ENCODE measurements around the gene TCERG1.
"Not testable (repeated sequence)": the region's sequence is repeated elsewhere in the genome, so short reads cannot be mapped to it uniquely, and the experiment has no call there.

TCERG1 gene

DNA sequence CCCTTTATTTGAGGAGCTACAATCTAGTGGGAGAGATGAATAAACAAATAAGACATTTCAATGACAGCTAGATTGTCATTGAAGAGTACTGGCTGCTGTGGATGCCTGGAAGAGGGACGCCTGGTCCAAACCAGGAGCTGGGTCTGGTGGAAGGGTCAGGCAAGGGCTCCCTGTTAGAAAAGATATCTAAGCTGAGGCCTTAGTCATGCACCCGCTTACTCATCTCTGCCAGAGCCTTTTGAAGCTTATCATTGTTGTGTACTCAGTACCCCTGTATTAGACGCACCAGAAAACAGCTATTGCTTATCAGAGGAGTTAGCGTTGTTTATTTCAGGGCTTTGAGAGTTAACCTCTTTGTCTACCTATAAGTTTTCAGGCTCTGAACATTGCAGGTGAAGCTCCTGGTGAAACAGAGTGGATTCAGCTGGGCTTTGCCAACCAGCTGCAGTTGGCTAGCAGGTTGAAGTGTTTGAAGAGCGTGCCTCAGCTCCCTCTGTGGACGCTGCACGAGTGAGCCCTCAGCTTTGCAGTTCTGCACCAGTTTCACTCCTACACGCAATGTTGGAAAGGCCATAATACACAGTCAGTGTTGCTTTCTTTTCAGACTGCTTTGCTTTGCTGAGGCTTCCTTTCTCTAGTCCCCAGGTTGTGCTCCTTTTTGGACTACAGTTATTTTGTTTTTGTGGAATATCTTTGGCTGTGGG lies 74.4 kb downstream of the TCERG1 start:
- no peak for DNase-seq (ENCODE audit: low spot score)

DNA sequence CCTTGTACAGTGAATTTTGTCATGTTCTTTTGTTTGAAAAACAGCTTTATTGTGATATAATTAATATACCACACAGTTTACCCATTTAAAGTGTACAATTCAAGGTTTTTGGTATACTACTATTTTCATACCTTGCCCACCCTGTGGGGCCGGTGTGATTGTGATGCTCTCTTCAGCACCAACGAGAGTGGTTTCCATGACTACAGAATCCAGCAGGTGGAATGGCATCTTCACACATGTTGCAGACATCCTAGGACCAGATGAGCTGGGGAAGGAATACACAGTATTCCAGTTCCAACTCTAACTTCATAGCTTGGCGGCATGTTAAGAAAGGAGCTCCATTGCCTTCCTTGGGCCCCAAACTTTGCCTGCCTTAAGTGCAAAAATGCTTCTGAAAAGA lies 76.6 kb downstream of the TCERG1 start:
- no peak for DNase-seq (ENCODE audit: low spot score)

DNA sequence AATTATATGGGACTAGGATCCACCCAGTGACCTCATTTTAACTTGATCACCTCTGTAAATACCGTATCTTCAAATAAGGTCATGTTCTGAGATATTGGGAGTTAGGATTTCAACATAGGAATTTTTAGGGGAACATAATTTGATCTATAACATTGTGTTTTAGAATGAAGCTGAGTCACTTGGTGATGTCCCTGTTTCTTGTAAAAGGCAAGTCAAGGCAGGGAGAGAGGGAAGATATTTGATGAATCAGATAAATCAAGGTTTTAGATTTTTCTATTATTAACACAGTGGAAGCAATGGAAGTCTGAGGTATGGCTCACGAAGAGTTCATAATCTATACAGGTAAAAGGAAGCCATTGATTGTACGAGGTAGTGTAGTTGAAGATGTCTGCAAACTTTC lies 80.7 kb downstream of the TCERG1 start:
- no peak for DNase-seq (ENCODE audit: low spot score)

DNA sequence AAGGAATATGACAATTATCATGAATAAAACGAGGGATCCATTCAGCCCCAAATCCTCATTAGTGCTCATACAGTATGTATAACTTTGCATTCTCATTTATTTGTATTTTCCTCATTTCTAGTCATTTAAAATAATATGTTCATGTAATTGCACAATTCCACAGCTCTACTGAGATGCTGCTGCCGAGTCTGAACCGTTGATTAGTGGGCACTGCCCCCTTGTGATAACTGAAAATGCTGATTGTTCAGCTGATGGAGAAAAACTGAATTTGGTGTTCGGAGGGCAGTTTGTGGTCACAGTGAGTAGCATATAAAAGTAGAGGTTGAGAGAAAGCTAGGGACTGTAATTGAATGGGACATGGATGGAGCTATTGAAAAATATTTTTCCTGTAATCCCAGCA lies 81.1 kb downstream of the TCERG1 start:
- DNase-seq (ENCODE audit: low spot score), result no peak

DNA sequence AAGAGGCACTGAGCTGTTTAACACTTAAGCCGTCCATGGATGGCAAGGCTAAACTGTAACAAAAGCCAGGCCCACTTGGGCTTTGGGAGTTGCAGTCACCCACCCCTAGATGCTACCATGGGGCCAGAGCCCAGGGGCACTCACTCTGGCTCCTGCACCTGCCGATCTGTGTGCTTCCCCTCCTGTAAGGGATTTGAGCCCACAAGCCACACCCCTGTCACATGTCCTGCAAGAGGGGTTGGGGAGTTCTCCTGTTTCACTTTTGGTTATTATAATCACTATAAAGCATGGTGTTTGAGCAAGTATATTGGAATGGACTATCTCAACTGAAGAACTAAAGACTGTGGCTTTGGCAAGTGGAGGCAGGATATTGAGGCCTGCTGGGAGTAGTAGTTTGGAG lies 82.9 kb downstream of the TCERG1 start:
- DNase-seq (ENCODE audit: low spot score), result no peak

DNA sequence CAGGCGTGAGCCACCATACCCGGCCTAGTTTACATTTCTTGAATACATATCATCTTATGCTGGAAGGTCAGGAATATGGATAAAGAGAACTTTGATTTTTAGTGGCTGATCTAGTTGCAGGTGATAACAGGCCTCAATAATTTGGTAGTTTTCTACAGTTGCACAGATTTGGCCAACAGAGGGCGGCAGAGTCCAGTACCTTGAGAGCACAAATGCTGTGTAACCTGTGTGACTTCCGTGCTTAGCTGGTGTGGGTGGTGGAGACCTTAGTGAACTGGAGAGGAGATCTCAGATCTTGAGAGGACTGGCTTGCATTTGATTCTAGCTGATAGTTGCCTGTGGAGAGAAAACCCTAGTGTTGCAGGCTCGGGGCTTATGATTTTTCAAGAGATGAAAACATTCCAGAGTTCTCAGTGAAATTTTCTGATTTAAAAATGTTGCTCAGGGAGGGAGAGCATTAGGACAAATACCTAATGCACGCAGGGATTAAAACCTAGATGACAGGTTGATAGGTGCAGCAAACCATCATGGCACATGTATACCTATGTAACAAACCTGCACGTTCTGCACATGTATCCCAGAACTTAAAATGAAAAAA lies 86.2 kb downstream of the TCERG1 start:
- peak; percentile 72 for DNase-seq (ENCODE audit: low spot score)

DNA sequence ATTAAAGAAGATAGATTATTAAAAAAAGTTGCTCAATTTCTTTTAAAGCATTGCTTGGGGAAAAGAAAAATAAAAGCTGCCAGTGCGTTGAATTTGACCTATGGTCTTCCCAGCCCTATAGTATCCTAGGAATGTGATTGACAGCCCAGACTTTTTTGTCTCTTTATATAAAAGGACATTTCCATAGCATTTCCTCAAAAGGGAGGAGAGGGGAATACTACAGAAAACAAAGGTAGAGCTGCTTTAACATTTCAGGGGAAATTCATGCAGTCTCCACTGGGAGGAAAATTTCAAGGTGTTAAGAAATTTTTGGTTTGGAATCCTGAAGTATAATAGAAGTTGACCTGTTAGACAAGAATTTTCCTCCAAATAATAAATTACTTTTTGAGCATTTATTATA lies 86.7 kb downstream of the TCERG1 start:
- no peak for DNase-seq (ENCODE audit: low spot score)

DNA sequence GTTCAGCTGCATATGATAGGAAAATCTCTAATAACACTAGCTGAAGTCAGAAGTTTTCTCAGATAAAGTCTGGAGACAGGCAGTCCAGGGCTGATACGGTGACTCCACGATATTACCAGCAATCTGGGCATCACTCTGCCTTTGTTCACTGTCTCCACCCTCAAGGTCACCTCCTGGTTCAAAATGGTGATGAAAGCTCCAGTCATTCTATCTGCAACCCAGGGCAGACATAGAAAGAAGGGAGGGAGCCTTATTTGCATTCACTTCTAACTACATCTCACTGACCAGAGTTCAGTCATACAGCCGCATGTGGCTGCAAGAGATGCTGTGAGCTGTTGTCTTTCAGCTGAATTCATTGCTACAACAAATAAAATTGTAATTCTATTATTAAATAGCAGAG lies 91.3 kb downstream of the TCERG1 start:
- DNase-seq (ENCODE audit: low spot score), result no peak

DNA sequence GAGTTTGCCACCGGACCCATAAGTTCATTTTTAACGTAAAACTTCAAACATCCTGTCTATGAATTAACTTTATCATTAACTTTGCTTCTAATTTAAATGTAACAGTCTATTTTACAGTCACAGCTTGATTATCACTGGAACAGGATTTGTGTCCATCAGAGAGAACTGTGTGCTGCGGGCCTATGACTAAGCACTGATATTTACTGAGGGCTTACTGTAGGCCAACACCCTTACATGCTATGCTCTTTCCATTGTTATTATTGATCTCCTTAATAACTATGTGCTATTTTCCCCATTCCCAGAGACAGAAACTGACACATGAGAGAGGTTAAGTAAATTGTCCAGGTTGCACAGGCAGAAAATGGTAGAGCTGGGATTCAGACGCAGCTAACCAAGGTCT lies 92.8 kb downstream of the TCERG1 start:
- DNase-seq (ENCODE audit: low spot score), result peak; percentile 29

DNA sequence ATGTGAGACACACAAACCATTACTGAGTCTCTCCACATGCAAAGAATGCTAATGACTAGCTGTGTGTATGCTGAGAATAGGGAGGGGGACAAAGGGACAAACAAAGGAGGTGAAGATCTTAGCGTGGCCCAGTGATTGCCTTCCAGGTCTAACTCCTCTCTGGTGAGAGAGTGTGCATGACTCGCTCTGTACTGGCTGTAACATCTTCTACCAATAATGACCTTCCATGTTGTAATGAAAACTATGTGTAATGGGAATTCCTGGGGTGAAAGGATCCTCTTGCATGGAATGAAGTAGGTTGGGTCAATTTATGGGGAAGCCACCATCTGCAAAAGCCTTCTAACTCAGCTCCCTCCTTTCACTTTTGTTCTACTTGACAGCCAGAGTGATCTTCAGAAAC lies 93.3 kb downstream of the TCERG1 start:
- no peak for DNase-seq (ENCODE audit: low spot score)

DNA sequence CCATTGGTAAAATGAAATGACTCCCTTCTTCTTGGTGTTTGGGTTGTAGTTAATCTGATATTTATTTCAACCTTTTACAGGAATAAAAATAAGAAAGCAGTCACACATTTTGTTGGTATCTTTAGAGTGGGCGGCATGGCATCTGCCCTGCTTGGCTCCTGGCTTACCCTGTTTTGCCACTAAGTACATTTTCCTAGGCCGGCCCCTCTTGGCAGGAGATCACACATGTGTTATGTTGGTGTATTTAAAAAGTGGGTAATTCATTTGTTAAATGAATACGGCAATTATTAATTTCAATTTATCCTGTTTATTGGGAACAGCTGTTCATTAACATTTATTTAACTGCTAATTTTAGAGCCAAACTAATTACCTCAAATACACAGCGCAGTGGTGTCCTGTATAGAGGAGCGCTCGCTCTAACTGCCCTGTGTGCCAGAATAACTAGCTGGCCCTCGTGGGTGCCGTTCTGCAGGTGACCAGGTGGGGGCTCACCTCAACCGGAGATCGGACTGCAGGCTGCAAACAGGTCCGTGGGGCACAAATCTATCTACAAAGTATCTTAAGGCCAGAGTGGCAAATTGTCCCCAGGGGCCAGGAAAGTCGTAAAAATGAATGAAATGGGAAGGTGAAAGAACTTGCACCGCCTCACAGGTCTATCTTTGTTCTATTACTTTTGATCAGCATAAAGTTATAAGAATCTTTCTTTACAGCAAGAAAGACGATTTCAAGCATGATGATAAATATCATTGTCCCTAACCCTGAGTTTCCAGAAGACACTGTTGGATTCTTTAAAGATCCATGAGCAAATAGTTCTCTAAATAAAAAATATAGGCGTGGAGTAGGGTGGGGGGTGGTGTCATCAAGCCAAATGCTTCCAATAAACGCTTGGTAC lies 95.1 kb downstream of the TCERG1 start:
- peak; percentile 75 for DNase-seq (ENCODE audit: low spot score)

DNA sequence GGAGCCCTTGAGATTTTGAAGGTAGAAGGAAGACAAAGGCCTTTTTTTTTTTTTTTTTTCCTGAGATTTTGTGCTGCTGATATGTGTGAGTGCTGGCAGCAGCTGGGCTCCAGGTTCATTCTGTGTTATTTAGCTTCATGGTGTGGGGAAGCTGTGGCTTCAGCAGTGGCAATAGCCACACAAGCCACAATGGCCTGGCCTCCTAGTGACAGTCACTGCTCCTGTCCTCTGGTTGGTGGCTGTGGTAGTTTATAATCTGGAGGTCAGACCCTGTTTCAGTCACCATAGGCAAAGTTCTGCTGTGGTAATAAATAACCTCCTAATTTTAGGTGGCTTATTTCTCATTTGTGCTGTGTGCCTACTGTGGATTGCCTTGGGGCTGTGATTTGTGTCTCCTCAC lies 97.1 kb downstream of the TCERG1 start:
- DNase-seq (ENCODE audit: low spot score), result no peak

DNA sequence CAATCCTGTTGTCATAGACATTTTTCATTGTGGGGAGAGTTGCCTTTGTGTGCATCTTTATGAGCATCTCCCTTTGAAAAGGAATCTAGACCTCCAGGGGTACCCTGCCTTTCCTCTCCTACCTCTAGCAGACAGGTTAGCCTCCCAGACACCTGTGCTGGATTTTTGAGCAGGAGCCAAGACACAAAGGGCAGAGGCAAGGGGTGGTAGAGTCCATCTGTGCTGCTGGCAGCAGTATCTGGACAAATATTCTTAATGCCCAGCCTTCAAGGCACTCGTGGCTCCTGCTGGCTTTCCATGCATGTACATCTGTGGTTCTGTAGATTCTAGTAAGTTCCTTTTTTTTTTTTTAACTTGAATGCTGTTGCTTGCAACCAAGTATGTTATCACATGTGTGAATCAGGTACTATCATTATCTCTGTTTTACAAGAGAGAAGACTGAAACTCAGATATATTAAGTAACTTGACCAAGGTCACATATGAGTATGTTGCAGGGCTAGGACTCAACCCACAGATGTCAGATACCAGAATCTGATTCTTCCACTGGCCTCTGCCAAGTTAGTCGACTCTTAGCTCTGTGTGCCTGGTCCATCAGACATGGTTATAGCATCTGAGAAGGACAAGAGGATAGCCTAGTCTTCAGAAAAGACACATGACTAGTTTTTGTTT lies 101.8 kb downstream of the TCERG1 start:
- no peak for DNase-seq (ENCODE audit: low spot score)

DNA sequence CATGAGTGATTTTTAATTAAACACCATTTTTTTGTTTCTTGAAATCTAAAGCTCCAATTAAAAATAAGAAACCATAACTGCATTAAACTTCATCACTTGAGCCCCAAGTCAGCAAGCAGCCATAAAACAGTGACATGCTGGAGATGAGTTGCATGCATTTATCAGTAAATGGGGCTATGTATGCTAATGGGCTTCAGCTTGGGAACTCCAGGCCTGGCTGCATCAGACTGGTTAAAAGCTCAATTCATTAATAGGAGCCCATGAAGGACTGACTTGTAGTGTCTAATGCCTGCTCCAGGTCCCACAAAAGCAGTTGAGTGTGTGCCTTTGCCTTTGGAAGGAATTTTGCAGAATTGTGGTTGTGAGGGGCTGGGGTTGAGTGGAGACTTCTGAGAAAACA lies 102.5 kb downstream of the TCERG1 start:
- DNase-seq (ENCODE audit: low spot score), result no peak

DNA sequence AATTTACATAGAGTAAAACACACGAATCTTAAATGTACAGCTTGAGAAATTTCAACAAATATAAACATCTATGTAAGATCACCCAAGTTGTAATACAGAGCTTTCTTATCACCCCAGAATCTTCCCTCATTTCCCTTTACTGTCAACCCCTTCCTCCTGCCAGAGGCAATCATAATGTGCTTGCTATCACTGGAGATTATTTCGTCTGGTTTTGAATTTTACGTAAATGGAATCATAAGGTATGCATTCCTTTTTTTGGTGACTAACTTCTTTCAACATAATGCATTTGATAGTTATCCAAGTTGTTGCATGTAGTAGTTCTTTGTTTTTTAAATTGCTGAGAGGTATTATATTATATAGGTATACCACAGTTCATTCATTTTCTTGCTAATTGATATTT lies 106.3 kb downstream of the TCERG1 start:
- no peak for DNase-seq (ENCODE audit: low spot score)

DNA sequence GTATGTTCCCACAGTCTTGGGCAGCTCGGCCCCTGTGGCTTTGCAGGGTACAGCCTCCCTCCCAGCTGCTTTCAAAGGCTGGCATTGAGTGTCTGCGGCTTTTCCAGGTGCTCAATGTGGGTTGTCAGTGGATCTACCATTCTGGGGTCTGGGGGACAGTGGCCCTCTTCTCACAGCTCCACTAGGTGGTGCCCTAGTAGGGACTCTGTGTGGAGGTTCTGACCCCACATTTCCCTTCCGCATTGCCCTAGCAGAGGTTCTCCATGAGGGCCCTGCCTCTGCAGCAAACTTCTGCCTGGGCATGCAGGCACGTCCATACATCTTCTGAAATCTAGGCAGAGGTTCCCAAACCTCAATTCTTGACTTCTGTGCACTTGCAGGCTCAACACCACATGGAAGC lies 109.8 kb downstream of the TCERG1 start:
- not testable (repeated sequence) for DNase-seq (ENCODE audit: low spot score)

DNA sequence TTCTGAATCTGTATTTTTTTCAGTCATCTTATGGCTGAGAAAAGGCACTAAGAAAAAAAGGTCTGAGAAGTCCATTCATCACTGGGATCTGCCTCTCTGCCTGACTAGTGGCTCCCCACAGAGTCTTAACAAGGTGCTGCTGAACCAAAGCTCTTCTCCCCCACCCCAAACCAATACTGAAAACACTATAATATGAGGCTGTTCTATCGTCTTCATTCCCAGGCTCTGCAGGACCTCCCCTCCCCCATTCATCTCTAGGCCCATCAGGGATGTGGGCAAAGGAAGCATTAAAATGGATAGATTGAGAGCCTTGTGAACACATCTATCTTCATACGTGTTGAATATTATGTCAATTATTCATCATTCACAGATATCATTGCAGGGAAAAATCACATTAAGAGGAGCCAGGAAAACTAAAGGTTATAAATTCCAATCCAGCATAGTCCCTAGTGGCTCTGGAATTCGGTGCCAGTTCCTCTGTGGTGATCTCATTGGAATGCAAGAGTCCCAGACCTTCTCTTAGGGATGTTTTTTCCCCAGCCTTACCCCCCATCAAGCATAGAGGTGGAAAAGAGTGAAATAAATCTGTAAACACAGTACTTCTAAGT lies 113.2 kb downstream of the TCERG1 start:
- DNase-seq (ENCODE audit: low spot score), result no peak

Data from SW480 (cell line).